Activated CD4-positive, alpha-beta T cell treated with anti-CD3 and anti-CD28 coated beads, Interleukin-2, amount 50 U/mL, for 24 hours (primary cell): ENCODE results near the gene PNPLA3.
A peak's percentile ranks its signal among the peaks of the same experiment; 100 is the strongest.

Experiments used
- DNase-seq, 2 donors: peaks; one replicate each; pipeline ENCODE4 v3.0.0-alpha.2; 2020; ENCODE audit warnings: low read depth in 1 of 2, low spot score in 1 of 2

The PNPLA3 gene

GRCh38 chr22:43923631-43924464, at the start of gene PNPLA3:
TSS of gene PNPLA3 (plus strand) at chr22:43923805. CDS start at chr22:43923912, 107 bp downstream.
- peak; percentile 57 to 71 for DNase-seq

- DNase-seq: no peak
These were observed 46.6 kb upstream of the PNPLA3 start for GRCh38 chr22:43876866-43877509.

DNA sequence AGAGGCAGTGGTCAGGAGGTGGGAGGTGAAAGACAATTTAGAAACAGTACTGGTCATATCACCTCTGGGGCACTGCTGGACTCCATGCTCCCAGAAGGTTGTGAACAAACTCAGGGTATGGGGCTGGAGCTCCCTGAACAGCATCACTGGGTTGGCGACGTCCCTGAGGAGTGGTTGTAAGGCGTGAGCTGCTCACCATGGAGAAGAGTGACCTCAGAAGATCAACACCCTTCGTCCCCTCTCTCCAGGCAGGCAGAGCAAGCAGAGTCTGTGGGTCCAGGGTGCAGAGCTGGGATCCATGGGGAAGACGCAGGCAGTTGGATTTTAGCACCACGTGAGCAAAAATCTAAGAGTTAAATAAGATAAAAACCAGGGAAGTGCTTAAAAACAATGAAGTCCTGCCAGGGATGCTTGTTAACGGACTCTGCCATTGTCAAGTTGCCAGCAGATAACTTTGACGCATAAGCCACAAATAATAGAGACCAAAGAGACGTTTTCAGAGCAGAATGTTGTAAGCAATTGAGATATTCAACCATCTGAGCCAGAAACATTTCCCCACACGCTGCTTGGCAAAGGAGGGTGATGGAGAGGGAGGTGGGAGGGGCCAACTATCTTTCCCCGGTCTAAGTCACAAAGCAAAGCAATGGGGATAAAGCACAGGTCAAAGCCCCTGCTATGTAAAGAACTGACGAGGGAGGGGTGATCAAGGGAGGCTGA, 45.4 kb upstream of the PNPLA3 start:
- no peak for DNase-seq

GRCh38 chr22:43878831-43879550, 44.6 kb upstream of the PNPLA3 start:
- no peak for DNase-seq

GRCh38 chr22:43879901-43880540, 43.6 kb upstream of the PNPLA3 start:
- DNase-seq: no peak

DNA sequence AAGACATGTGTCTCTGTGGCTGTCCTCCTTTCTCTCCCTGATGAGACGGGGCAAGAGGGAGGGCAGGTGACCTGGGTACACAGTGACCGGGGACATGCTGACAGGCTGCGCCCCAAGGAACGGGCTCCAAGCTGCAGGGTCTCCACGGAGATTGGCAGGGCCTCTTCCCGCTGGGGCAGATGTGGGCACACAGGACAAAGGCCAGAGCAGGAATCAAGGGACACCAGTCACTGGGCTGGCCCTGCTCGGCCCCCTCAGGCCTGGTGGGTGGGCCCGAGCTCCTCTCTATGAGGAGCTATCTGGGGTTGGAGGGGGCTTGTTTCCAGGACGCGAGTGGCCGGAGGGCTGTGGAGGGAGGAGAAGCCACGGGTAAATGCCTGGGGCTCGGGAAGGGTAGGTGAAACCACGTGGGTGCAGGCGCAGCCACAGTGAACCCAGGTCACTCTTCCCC, 43.0 kb upstream of the PNPLA3 start:
- no peak for DNase-seq

DNA sequence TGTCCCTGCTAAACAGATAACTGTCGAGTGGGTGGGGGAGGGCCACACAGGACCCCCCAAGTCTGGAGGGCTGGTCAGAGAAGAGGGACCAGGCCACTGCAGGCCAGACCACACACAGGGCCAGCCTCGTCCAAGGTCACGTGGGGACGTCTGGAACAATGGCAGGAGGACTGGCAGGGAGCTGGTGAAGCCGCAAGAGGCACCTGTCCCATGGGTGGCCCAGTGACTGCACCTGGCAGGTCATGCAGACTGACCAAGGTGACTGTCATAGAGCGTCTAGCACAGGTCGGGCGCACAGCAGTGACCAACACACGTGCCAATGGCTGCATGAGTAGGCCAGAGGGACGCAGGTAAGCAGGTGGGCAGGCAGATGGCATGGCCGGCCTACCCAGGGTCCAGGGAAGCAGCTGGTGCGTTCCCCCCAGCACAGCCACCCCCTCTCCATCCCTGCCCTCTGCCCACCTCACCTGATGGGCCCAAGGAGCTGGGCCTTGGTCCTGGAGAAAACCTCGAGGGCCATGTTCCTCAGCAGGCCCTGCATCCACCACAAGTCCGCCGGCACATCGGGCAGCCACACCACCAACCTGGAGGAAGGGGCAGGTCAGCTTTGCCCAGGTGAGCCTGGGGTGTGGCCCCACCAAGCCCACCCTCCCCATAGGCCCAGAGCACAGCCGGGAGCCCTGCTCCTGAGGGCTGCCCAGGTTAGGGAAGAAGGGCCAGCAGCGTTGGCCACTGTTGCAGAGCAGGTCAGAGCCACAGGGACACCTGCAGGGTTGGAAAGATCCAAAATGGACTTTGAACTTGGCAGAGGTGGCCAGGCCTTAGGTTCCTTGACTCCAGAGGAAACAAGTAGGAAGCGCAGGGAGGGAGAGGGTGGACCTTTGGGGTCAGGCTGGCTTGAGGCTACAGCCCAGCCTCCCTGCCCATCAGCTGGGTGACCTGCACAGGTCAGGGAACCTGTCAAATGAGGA, 42.2 kb upstream of the PNPLA3 start:
- no peak for DNase-seq

GRCh38 chr22:43882122-43882767, 41.4 kb upstream of the PNPLA3 start:
- no peak for DNase-seq

- peak in 1 of 2 donors; percentile 38 for DNase-seq
These were observed 40.5 kb upstream of the PNPLA3 start for GRCh38 chr22:43883012-43883661.

DNA sequence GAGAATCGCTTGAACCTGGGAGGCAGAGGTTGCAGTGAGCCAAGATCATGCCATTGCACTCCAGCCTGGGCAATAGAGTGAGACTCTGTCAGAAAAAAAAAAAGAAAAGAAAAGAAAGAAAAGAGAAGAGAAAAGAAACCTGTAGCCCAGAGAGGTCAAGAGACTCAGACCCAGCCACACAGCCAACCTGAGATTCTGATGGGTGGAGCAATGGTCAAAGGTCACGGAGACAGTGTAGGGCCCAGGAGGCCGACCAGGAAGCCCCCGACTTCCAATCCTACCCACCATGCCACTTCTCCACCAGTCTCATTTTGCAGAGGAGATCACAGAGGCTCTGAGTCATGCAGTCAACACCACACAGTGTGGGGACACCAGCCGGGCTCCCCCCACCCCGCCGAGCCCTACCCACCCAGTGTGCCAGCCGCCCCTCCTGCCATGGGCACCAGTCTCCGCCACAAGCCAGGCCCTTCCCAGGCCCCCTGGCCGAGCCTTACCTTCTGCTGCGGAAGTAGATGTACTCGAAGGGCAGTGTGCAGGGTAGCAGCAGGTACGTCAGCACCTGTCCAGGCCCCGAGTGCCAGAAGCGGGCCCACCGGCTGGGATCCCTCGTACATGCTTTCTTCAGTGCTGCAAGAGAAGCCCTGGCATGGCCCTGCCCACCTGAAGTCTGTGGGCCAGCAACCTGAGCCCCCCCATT, 39.7 kb upstream of the PNPLA3 start:
- DNase-seq: no peak

- peak; percentile 21 for DNase-seq
These were observed 38.8 kb upstream of the PNPLA3 start for GRCh38 chr22:43884600-43885318.

GRCh38 chr22:43885319-43885671, 38.3 kb upstream of the PNPLA3 start:
- no peak for DNase-seq

DNA sequence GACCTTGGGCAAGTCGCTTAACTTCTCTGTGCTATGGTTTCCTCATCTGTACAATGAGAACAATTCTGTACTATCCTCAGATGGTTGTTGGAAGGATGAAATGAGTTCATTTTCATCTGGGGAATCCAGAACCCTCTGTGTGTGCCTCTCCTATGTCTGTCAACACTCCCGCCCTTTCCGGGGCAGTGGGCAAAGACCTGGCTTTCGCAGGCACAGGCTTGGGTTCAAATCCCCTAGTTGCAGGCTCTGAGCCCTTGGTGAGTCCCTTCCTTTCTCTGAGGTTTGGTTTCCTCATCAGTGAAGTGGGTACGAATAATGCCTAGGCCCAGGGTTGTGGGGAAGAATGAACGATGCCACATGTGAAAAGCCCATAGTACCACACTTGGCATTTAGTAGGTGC, 37.8 kb upstream of the PNPLA3 start:
- no peak for DNase-seq

GRCh38 chr22:43886231-43886630, 37.4 kb upstream of the PNPLA3 start:
- no peak for DNase-seq

DNA sequence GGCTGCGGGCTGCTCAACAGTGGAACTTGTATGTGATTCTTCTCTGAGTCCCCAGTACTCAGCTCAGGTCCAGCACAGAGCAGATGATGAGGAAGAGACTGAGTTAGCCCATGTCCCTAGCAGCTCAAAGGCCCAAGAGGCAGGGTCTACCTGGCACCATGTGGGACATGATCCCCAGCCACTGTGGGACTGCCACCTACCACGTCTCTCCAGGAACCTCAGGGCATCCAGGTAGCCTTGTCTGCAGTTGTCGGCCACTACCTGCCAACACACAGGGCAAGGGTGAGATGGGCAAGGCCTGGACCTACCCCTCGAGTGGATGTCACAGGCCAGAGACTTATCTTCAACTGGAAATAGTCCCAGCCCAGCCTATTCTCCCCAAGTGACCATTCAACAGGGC, 36.2 kb upstream of the PNPLA3 start:
- no peak for DNase-seq

DNA sequence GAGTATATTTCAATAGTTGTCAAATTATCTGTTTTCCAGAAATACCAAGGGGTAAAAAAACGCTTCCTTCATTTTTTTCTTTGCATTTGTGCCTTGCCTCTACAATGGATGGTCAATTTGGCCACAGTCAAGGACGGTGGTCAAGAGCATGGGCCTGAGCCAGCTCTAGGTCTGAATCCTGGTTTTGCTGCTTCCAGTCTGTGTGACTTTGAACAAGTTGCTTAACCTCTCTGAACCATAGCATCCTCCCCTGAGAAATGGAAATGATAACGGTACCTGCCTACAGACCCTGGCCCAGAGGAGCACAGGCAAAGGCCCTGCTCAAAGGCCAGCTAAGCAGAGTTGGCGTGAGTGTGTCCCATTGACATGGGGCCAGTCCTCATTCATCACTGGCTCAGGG, 34.9 kb upstream of the PNPLA3 start:
- DNase-seq: no peak

DNA sequence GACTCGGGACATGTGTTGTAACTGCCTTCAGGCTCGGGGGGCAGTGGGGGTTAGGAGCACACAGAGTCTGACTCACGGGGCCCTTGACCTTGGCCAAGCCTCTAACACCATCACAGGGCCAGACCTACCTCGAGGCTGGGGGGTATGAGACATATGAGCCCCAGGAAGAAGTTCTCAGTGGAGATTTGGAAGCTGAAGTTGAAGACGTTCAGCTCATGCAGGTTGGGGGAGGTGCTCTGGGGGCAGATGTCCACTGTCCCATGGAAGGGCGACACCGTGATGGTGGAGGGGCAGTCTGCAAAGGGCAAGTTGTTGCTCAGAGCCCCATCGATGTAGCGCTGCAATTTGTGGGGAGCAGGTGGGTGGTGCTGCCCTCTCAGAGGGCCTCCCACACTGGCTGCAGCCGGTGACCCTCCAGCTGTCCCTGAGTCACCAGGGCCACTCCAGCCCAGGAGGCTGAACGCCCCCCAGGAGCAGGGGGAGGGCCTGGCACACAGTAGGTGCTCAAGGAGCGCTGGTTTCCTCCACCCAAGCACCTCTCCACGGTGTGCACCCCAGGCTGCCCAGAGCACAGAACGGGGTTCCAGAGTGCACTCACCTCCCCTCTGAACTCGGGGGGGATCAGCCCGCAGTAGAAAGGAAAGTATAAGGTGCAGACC, 34.3 kb upstream of the PNPLA3 start:
- no peak for DNase-seq
